GM21526 (cell line): ENCODE results near the gene ITGB1BP1.

Experiments
- ATAC-seq: cut with Tn5 transposase; IDR thresholded peaks from one replicate; pipeline ENCODE4 v1.9.1; 2021; ENCODE audit warnings: moderate library complexity; ENCODE audit not compliant: unreplicated experiment, low FRiP score

The ITGB1BP1 gene

GRCh38 chr2:9355270-9355669 lies 68.1 kb downstream of the ITGB1BP1 start:
- ATAC-seq: no peak

- ATAC-seq: no peak
Observed at GRCh38 chr2:9354318-9354717, 69.0 kb downstream of the ITGB1BP1 start.
